Skin of body (tissue), 2 donors: ENCODE data around the gene DYNLT2. TPM values are rescaled to one million over a fixed set of nuclear protein-coding genes. Genes with fewer than 3 reads are reported as not detected.
A peak's percentile ranks its signal among the peaks of the same experiment; 100 is the strongest.
"Not testable (repeated sequence)": the region's sequence is repeated elsewhere in the genome, so short reads cannot be mapped to it uniquely, and the experiment has no call there.

ENCODE experiments used
- DNase-seq: peaks from one replicate; lab custom pipeline; 2025; lab: John Stamatoyannopoulos, UW
- total RNA-seq: library from RNA; depleted of rRNA; stranded (reverse); fragments of >200 nt; gene quantifications from one replicate; pipeline ENCODE4 v1.2.3, GENCODE V29; 2014

The DYNLT2 gene
- total RNA-seq, 1 donor from 2014 or later, result 2.0 TPM

GRCh38 chr6:169783971-169784820, 32.8 kb upstream of the DYNLT2 start:
- no peak for DNase-seq

- no peak for DNase-seq
Measured at GRCh38 chr6:169783401-169783800, 32.0 kb upstream of the DYNLT2 start.

GRCh38 chr6:169782966-169783365, 31.6 kb upstream of the DYNLT2 start:
- DNase-seq, result no peak

- no peak for DNase-seq
Measured at GRCh38 chr6:169780571-169781091, 29.3 kb upstream of the DYNLT2 start.

- DNase-seq, result no peak
Measured at GRCh38 chr6:169779896-169780295, 28.5 kb upstream of the DYNLT2 start.

GRCh38 chr6:169779092-169779815, 27.9 kb upstream of the DYNLT2 start:
- no peak for DNase-seq

GRCh38 chr6:169778646-169779045, 27.3 kb upstream of the DYNLT2 start:
- DNase-seq, result no peak

- DNase-seq, result no peak
Measured at GRCh38 chr6:169777896-169778295, 26.5 kb upstream of the DYNLT2 start.

- no peak for DNase-seq
Measured at GRCh38 chr6:169776379-169776778, 25.0 kb upstream of the DYNLT2 start.

- DNase-seq, result no peak
Measured at GRCh38 chr6:169775321-169775720, 23.9 kb upstream of the DYNLT2 start.

GRCh38 chr6:169774347-169774746, 23.0 kb upstream of the DYNLT2 start:
- DNase-seq, result no peak

GRCh38 chr6:169766921-169767736, 15.8 kb upstream of the DYNLT2 start:
- no peak for DNase-seq

- no peak for DNase-seq
Measured at GRCh38 chr6:169766232-169766631, 14.9 kb upstream of the DYNLT2 start.

GRCh38 chr6:169765789-169766188, 14.4 kb upstream of the DYNLT2 start:
- DNase-seq, result not testable (repeated sequence)

- no peak for DNase-seq
Measured at GRCh38 chr6:169763881-169764280, 12.5 kb upstream of the DYNLT2 start.

- DNase-seq, result no peak
Measured at GRCh38 chr6:169763308-169763707, 11.9 kb upstream of the DYNLT2 start.

- no peak for DNase-seq
Measured at GRCh38 chr6:169755162-169755561, 3.8 kb upstream of the DYNLT2 start.

- peak; percentile 23 for DNase-seq
Measured at GRCh38 chr6:169752074-169752623, 777 bp upstream of the DYNLT2 start.

GRCh38 chr6:169746556-169746955, 4.8 kb downstream of the DYNLT2 start:
- DNase-seq, result no peak

GRCh38 chr6:169745405-169745804, 6.0 kb downstream of the DYNLT2 start:
- no peak for DNase-seq

GRCh38 chr6:169741344-169741743, 10.0 kb downstream of the DYNLT2 start:
- no peak for DNase-seq
